T-helper 1 cell treated with Interleukin-12 subunit alpha and Interleukin-12 subunit beta and Interleukin-4 antibody, amounts not matched to agents 30 μg/mL and 1 μg/mL, for 36 hours (primary cell): ENCODE data around the gene DBH.

Experiments
- H3K27ac Mint-ChIP-seq: one replicate; pipeline ENCODE4 v1.8.0; 2021; ENCODE audit warnings: mild to moderate bottlenecking, mixed read lengths
- H3K27me3 Mint-ChIP-seq: one replicate; pipeline ENCODE4 v1.8.0; 2021; ENCODE audit warnings: low read depth, mixed read lengths
- H3K36me3 Mint-ChIP-seq: one replicate; pipeline ENCODE4 v1.8.0; 2021; ENCODE audit warnings: low read depth, mixed read lengths
- H3K4me1 Mint-ChIP-seq: one replicate; pipeline ENCODE4 v1.8.0; 2021; ENCODE audit warnings: low read depth, mixed read lengths
- H3K4me3 Mint-ChIP-seq: one replicate; pipeline ENCODE4 v1.8.0; 2021; ENCODE audit warnings: mild to moderate bottlenecking, moderate library complexity, mixed read lengths
- H3K9me3 Mint-ChIP-seq: one replicate; pipeline ENCODE4 v1.8.0; 2021; ENCODE audit warnings: mixed read lengths

The DBH gene

GRCh38 chr9:133609311-133610098 lies 26.7 kb upstream of the DBH start, which contains the start of gene FAM163B:
Gene FAM163B (minus strand): TSS chr9:133609389. CDS start chr9:133580223, 29,166 bp downstream.
- peaks cover 31% of the 10 kb centered on the region for H3K27me3 Mint-ChIP-seq
- no peak within 1 kb of the TSS for H3K4me3 Mint-ChIP-seq
- H3K36me3 Mint-ChIP-seq, result no peaks in the 10 kb centered on the region
- no peaks in the 10 kb centered on the region for H3K9me3 Mint-ChIP-seq
- no peaks in the 10 kb centered on the region for H3K4me1 Mint-ChIP-seq
- H3K27ac Mint-ChIP-seq, result no peak within 1 kb of the TSS

- Mint-ChIP-seq H3K27ac (no peak overlapping the region), H3K9me3 (no peaks in the 10 kb centered on the region), H3K27me3 (peaks cover 34% of the 10 kb centered on the region), H3K4me1 (no peaks in the 10 kb centered on the region), H3K36me3 (no peaks in the 10 kb centered on the region), H3K4me3 (no peak overlapping the region)
Observed at GRCh38 chr9:133610845-133611244, 25.3 kb upstream of the DBH start.

GRCh38 chr9:133612051-133612450 lies 24.1 kb upstream of the DBH start:
- Mint-ChIP-seq H3K27ac (no peak overlapping the region), H3K4me3 (no peak overlapping the region), H3K36me3 (no peaks in the 10 kb centered on the region), H3K9me3 (no peaks in the 10 kb centered on the region), H3K27me3 (peaks cover 34% of the 10 kb centered on the region), H3K4me1 (no peaks in the 10 kb centered on the region)

- Mint-ChIP-seq H3K4me1 (no peaks in the 10 kb centered on the region), H3K36me3 (no peaks in the 10 kb centered on the region), H3K9me3 (no peaks in the 10 kb centered on the region), H3K4me3 (no peak overlapping the region), H3K27ac (no peak overlapping the region), H3K27me3 (peaks cover 35% of the 10 kb centered on the region)
Observed at GRCh38 chr9:133612816-133613215, 23.3 kb upstream of the DBH start.

GRCh38 chr9:133613432-133613831 lies 22.7 kb upstream of the DBH start:
- Mint-ChIP-seq H3K4me3 (no peak overlapping the region), H3K36me3 (no peaks in the 10 kb centered on the region), H3K9me3 (no peaks in the 10 kb centered on the region), H3K27me3 (peaks cover 35% of the 10 kb centered on the region), H3K4me1 (peaks cover 1% of the 10 kb centered on the region), H3K27ac (no peak overlapping the region)

- Mint-ChIP-seq H3K27ac (no peak overlapping the region), H3K36me3 (no peaks in the 10 kb centered on the region), H3K27me3 (peaks cover 39% of the 10 kb centered on the region)
Observed at GRCh38 chr9:133614056-133614455, 22.1 kb upstream of the DBH start.

GRCh38 chr9:133614678-133615077 lies 21.5 kb upstream of the DBH start:
- H3K9me3 Mint-ChIP-seq, result no peaks in the 10 kb centered on the region
- H3K4me1 Mint-ChIP-seq, result peaks cover 11% of the 10 kb centered on the region
- no peaks in the 10 kb centered on the region for H3K36me3 Mint-ChIP-seq
- H3K27ac Mint-ChIP-seq, result no peak overlapping the region
- H3K27me3 Mint-ChIP-seq, result peaks cover 36% of the 10 kb centered on the region
- H3K4me3 Mint-ChIP-seq, result no peak overlapping the region

More at GRCh38 chr9:133614056-133614455, 22.1 kb upstream of the DBH start:
- Mint-ChIP-seq H3K4me3 (no peak overlapping the region), H3K9me3 (no peaks in the 10 kb centered on the region), H3K4me1 (peaks cover 7% of the 10 kb centered on the region)

GRCh38 chr9:133615186-133615585 lies 21.0 kb upstream of the DBH start:
- Mint-ChIP-seq H3K4me1 (peaks cover 16% of the 10 kb centered on the region), H3K27ac (no peak overlapping the region), H3K4me3 (no peak overlapping the region), H3K27me3 (peaks cover 32% of the 10 kb centered on the region), H3K9me3 (no peaks in the 10 kb centered on the region), H3K36me3 (no peaks in the 10 kb centered on the region)

GRCh38 chr9:133615606-133616188 lies 20.5 kb upstream of the DBH start:
- Mint-ChIP-seq H3K4me3 (no peak overlapping the region), H3K9me3 (no peaks in the 10 kb centered on the region), H3K27me3 (peaks cover 27% of the 10 kb centered on the region), H3K4me1 (peaks cover 18% of the 10 kb centered on the region), H3K36me3 (no peaks in the 10 kb centered on the region), H3K27ac (no peak overlapping the region)

GRCh38 chr9:133616643-133617405 lies 19.3 kb upstream of the DBH start:
- Mint-ChIP-seq H3K36me3 (no peaks in the 10 kb centered on the region), H3K4me3 (no peak overlapping the region), H3K27me3 (peaks cover 15% of the 10 kb centered on the region), H3K4me1 (peaks cover 26% of the 10 kb centered on the region), H3K27ac (no peak overlapping the region), H3K9me3 (peaks cover under 1% of the 10 kb centered on the region)

- H3K4me1 Mint-ChIP-seq, result peaks cover 32% of the 10 kb centered on the region
- H3K27ac Mint-ChIP-seq, result no peak overlapping the region
- peaks cover 8% of the 10 kb centered on the region for H3K9me3 Mint-ChIP-seq
- H3K4me3 Mint-ChIP-seq, result no peak overlapping the region
- H3K27me3 Mint-ChIP-seq, result peaks cover 15% of the 10 kb centered on the region
- peaks cover 2% of the 10 kb centered on the region for H3K36me3 Mint-ChIP-seq
Observed at GRCh38 chr9:133618726-133619125, 17.4 kb upstream of the DBH start.

- peak overlapping the region; percentile 18 for H3K27ac Mint-ChIP-seq
- H3K4me3 Mint-ChIP-seq, result peak overlapping the region; percentile 56
- H3K27me3 Mint-ChIP-seq, result peaks cover 12% of the 10 kb centered on the region
- peaks cover 2% of the 10 kb centered on the region for H3K36me3 Mint-ChIP-seq
- H3K4me1 Mint-ChIP-seq, result peaks cover 32% of the 10 kb centered on the region
- H3K9me3 Mint-ChIP-seq, result peaks cover 16% of the 10 kb centered on the region
Observed at GRCh38 chr9:133619791-133620190, 16.4 kb upstream of the DBH start.

- Mint-ChIP-seq H3K9me3 (peaks cover 31% of the 10 kb centered on the region), H3K4me3 (no peak overlapping the region), H3K27ac (no peak overlapping the region), H3K27me3 (peaks cover 18% of the 10 kb centered on the region), H3K36me3 (peaks cover 2% of the 10 kb centered on the region), H3K4me1 (peaks cover 32% of the 10 kb centered on the region)
Observed at GRCh38 chr9:133621725-133622267, 14.4 kb upstream of the DBH start.

GRCh38 chr9:133622555-133622954 lies 13.6 kb upstream of the DBH start:
- H3K27ac Mint-ChIP-seq, result no peak overlapping the region
- H3K9me3 Mint-ChIP-seq, result peaks cover 32% of the 10 kb centered on the region
- peaks cover 32% of the 10 kb centered on the region for H3K4me1 Mint-ChIP-seq
- H3K27me3 Mint-ChIP-seq, result peaks cover 18% of the 10 kb centered on the region
- peaks cover 2% of the 10 kb centered on the region for H3K36me3 Mint-ChIP-seq
- H3K4me3 Mint-ChIP-seq, result no peak overlapping the region
